A673 (cell line): Measurements from ENCODE around the gene MSANTD2. TPM values are rescaled to one million over a fixed set of nuclear protein-coding genes. Genes with fewer than 3 reads are reported as not detected.
A peak's percentile ranks its signal among the peaks of the same experiment; 100 is the strongest.

Experiments
- BruUV-seq: library from RNA; stranded (reverse); fragments of 400-500 nt; replicated peaks from 2 replicates; lab custom pipeline; 2021; lab: Mats Ljungman, UMichigan
- CTCF ChIA-PET: fragments of 300-600 bp; sonication (Branson Sonifier 250); formaldehyde crosslinking; loops from one replicate; lab custom pipeline; 2022; ENCODE audit warnings: antibody characterized with exemption; lab: Charles Lee
- POLR2A ChIA-PET: fragments of 300-600 bp; sonication (Branson Sonifier 250); formaldehyde crosslinking; loops from one replicate; lab custom pipeline; 2022; ENCODE audit warnings: antibody characterized with exemption; ENCODE audit not compliant: low non-redundant PET; lab: Charles Lee
- DNase-seq: peaks from one replicate; pipeline ENCODE4 v3.0.0-alpha.2; 2015; ENCODE audit warnings: low spot score
- H3K27ac ChIP-seq: fragments of 200-600 bp; sonication (generic); 2 replicates; pipeline ENCODE4 v1.5.1; 2016; ENCODE audit warnings: mixed run types, low read depth, mild to moderate bottlenecking, mixed read lengths, antibody characterized with exemption, low read length; ENCODE audit not compliant: poor library complexity, severe bottlenecking
- H3K27me3 ChIP-seq: fragments of 200-600 bp; sonication (generic); replicated peaks from 2 replicates; pipeline ENCODE4 v1.6.1; 2017; ENCODE audit warnings: mixed run types, low read depth, mild to moderate bottlenecking, mixed read lengths, antibody characterized with exemption, low read length; ENCODE audit not compliant: insufficient read depth, poor library complexity
- H3K36me3 ChIP-seq: fragments of 200-600 bp; sonication (generic); 2 replicates; pipeline ENCODE4 v1.6.1; 2016; ENCODE audit warnings: mixed run types, mild to moderate bottlenecking, mixed read lengths, antibody characterized with exemption, low read length; ENCODE audit not compliant: insufficient read depth, poor library complexity, severe bottlenecking
- H3K4me1 ChIP-seq: fragments of 200-600 bp; sonication (generic); 2 replicates; pipeline ENCODE4 v1.6.1; 2017; ENCODE audit warnings: mixed run types, mild to moderate bottlenecking, mixed read lengths, antibody characterized with exemption, low read length; ENCODE audit not compliant: insufficient read depth, poor library complexity, severe bottlenecking
- H3K4me3 ChIP-seq: fragments of 200-600 bp; sonication (generic); 2 replicates; pipeline ENCODE4 v1.5.1; 2016; ENCODE audit warnings: low read depth, mixed run types, mild to moderate bottlenecking, mixed read lengths, low read length; ENCODE audit not compliant: poor library complexity, severe bottlenecking
- H3K9me3 ChIP-seq: fragments of 200-600 bp; sonication (generic); 2 replicates; pipeline ENCODE4 v1.6.1; 2016; ENCODE audit warnings: mixed run types, low read depth, mild to moderate bottlenecking, mixed read lengths, antibody characterized with exemption, low read length; ENCODE audit not compliant: poor library complexity, severe bottlenecking
- CTCF ChIP-seq: fragments of 300-800, 200-600 bp; sonication (generic); conservative IDR thresholded peaks from 2 replicates; pipeline ENCODE4 v1.5.1; 2017; ENCODE audit warnings: low read depth, mild to moderate bottlenecking, antibody characterized with exemption, low read length, moderate library complexity, mixed read lengths
- EZH2 ChIP-seq: fragments of 200-600 bp; sonication (generic); IDR thresholded peaks from 2 replicates; pipeline ENCODE4 v1.6.1; 2017; ENCODE audit warnings: borderline replicate concordance, low read depth, mild to moderate bottlenecking, mixed read lengths, antibody characterized with exemption, low read length; ENCODE audit not compliant: poor library complexity, severe bottlenecking
- intact Hi-C: fragments of 100-400 bp; cut with micrococcal nuclease; formaldehyde crosslinking; loops from one replicate; pipeline ENCODE4 v1.10.0; 2022; ENCODE audit not compliant: unreplicated experiment
- total RNA-seq: library from RNA; stranded (reverse); gene quantifications from 2 replicates; pipeline ENCODE4 v1.2.3, GENCODE V29; 2021

Gene MSANTD2
- total RNA-seq, 1 experiment from 2014 or later, result 33.3 TPM

DNA sequence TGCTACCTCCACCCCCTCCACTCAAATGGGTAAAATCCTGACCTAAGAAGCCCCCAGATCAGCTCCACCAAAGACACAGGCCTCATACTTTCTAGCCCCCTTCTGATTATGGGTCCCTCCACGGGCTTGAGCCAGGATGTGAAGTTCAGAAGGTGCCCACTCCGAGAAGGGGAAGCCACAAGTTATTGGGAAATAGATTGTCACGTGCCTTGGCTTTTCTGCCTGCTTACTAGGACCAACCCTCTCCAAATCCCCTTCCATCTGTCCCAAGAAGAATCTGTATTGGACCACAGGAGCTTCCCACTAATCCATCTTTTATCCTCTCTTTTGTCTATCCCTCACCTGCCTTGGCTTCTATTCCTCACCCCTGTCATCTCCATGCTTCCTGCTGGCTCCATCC lies 63.5 kb downstream of the MSANTD2 start:
- H3K4me3 ChIP-seq, result no peak overlapping the region
- intact Hi-C loops, result no loop called here
- no peaks in the 10 kb centered on the region for H3K9me3 ChIP-seq
- CTCF ChIA-PET, result no interaction called here
- H3K4me1 ChIP-seq, result peaks cover 25% of the 10 kb centered on the region
- H3K36me3 ChIP-seq, result no peaks in the 10 kb centered on the region
- no peaks in the 10 kb centered on the region for H3K27me3 ChIP-seq
- TF ChIP-seq EZH2 (no peak), CTCF (no peak)
- BruUV-seq, result no TSS peak
- no peak overlapping the region for H3K27ac ChIP-seq
- no peak for DNase-seq
- POLR2A ChIA-PET, result no interaction called here

DNA sequence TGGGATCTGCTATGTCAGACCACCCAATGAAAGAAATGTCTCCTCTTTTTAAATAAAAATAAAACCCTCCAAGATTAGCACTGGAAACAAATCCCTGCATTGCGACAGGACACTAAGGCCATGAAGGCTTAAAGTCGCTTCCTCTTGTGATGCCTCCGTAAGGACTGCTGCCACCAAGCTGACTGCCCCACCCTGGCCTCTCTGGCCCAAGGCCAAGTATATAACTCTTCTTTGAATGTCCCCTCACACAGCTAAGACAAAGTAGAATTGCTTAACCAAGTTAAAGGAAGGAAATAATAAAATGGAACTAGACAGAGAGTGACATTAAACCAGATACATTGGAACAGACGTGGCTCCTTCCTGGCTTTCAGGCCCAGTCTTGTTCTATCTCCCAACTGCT lies 68.0 kb downstream of the MSANTD2 start:
- BruUV-seq, result no TSS peak
- CTCF ChIA-PET, result no interaction called here
- intact Hi-C loops, result no loop called here

DNA sequence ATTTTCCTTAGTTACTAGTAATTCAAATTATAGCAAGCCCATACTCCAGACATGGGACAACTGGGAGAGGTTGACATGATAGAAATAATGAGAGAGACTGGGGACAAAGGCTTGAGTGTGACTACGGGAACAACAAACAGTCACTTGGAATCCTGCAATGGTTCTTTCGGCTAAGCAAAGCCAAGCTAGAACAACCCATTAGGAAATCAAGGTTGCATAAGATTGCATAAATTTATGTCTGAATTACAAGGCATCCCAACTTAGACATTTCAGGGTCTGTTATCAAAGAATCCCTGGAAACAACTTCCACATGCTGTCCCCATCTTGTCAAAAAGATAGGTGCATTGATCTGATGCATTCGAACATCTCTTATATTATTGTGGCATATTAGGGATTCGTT lies 70.6 kb downstream of the MSANTD2 start:
- Histone ChIP-seq H3K27ac (no peak overlapping the region), H3K27me3 (no peaks in the 10 kb centered on the region), H3K4me1 (peaks cover 51% of the 10 kb centered on the region), H3K4me3 (no peak overlapping the region), H3K9me3 (no peaks in the 10 kb centered on the region), H3K36me3 (no peaks in the 10 kb centered on the region)
- ChIA-PET CTCF (no interaction called here), POLR2A (no interaction called here)
- TF ChIP-seq CTCF (no peak), EZH2 (no peak)
- intact Hi-C loops, result no loop called here
- DNase-seq, result no peak
- BruUV-seq, result no TSS peak

More for the DNA sequence above, 68.0 kb downstream of the MSANTD2 start:
- TF ChIP-seq CTCF (no peak), EZH2 (no peak)
- Histone ChIP-seq H3K27ac (peak overlapping the region; percentile 3), H3K36me3 (no peaks in the 10 kb centered on the region), H3K9me3 (no peaks in the 10 kb centered on the region), H3K4me3 (no peak overlapping the region), H3K27me3 (no peaks in the 10 kb centered on the region), H3K4me1 (peaks cover 24% of the 10 kb centered on the region)
- DNase-seq, result no peak
- POLR2A ChIA-PET, result no interaction called here
